HEK293T (cell line): ENCODE data around the gene SOX4.

Experiments used
- BHLHE40 ChIP-seq: fragments of 450-650 bp; IDR thresholded peaks from 2 replicates; pipeline ENCODE4 v1.6.1; 2016; ENCODE audit warnings: mild to moderate bottlenecking, moderate library complexity, borderline replicate concordance
- CTBP1 ChIP-seq: fragments of 450-650 bp; IDR thresholded peaks from 2 replicates; pipeline ENCODE4 v1.6.1; 2016; ENCODE audit warnings: borderline replicate concordance
- L3MBTL2 ChIP-seq: fragments of 450-650 bp; conservative IDR thresholded peaks from 2 replicates; pipeline ENCODE4 v1.6.1; 2016; ENCODE audit warnings: mild to moderate bottlenecking

DNA sequence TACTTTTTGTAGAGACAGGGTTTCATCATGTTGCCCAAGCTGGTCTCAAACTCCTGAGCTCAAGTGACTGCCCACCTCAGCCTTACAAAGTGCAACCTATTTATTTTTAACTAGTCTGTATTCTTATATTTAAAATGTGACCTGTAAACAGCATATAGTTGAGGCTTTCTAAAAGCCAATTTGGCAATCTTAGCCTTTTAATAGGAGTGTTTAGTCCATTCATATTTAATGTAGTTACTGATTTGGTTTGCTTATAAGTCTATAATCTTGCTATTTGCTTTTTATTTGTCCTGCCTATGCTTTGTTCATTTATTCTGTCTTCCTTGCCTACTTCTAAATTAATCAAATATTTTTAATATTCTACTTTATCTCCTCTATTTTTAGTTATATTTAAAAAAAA is 15.0 kb upstream of the SOX4 start:
- TF ChIP-seq L3MBTL2 = no peak
- TF ChIP-seq CTBP1 = no peak
- TF ChIP-seq BHLHE40 = no peak
